DND-41 (cell line): ENCODE data around the gene HOXC10.

Source experiments
- ATAC-seq: fragments of 200-7000 bp; cut with Tn5 transposase; 3 replicates; pipeline ENCODE4 v1.9.1; 2021; ENCODE audit warnings: low read depth; ENCODE audit not compliant: insufficient read depth
- DNase-seq: peaks from one replicate; pipeline ENCODE4 v3.0.0-alpha.2; 2020
- H2AFZ ChIP-seq: 2 replicates; pipeline ENCODE4 v1.6.0; 2012; ENCODE audit warnings: low read depth, low read length
- H3K27ac ChIP-seq: 2 replicates; pipeline ENCODE4 v1.5.1; 2012; ENCODE audit warnings: low read length, inconsistent platforms
- H3K27me3 ChIP-seq: fragments of 200-600 bp; sonication (generic); 2 replicates; pipeline ENCODE4 v1.6.0; 2012; ENCODE audit warnings: low read length, mild to moderate bottlenecking, inconsistent platforms; ENCODE audit not compliant: insufficient read depth, poor library complexity
- H3K36me3 ChIP-seq: 2 replicates; pipeline ENCODE4 v1.5.1; 2012; ENCODE audit warnings: low read length, inconsistent platforms; ENCODE audit not compliant: insufficient read depth
- H3K4me1 ChIP-seq: 2 replicates; pipeline ENCODE4 v1.5.1; 2012; ENCODE audit warnings: mild to moderate bottlenecking, low read length; ENCODE audit not compliant: insufficient read depth
- H3K4me2 ChIP-seq: 2 replicates; pipeline ENCODE4 v1.6.0; 2012; ENCODE audit warnings: mild to moderate bottlenecking, moderate library complexity, low read length, inconsistent platforms; ENCODE audit not compliant: insufficient read depth
- H3K4me3 ChIP-seq, 2 experiments: fragments of 200-600 bp in 1 of 2; shearing (Covaris generic) in 1 of 2; 2 replicates each; pipeline ENCODE4 v1.5.1; 2012 to 2016; ENCODE audit warnings: inconsistent platforms in 2 of 2, low read length in 2 of 2, mild to moderate bottlenecking in 2 of 2, low read depth in 1 of 2, moderate library complexity in 1 of 2
- H3K79me2 ChIP-seq: 2 replicates; pipeline ENCODE4 v1.6.0; 2012; ENCODE audit warnings: low read length, inconsistent platforms; ENCODE audit not compliant: insufficient read depth
- H3K9ac ChIP-seq: 2 replicates; pipeline ENCODE4 v1.6.0; 2012; ENCODE audit warnings: low read depth, mild to moderate bottlenecking, inconsistent platforms, low read length, moderate library complexity
- H3K9me3 ChIP-seq: 2 replicates; pipeline ENCODE4 v1.5.1; 2012; ENCODE audit warnings: low read length, moderate library complexity, mild to moderate bottlenecking, inconsistent platforms; ENCODE audit not compliant: insufficient read depth, severe bottlenecking
- H4K20me1 ChIP-seq: 2 replicates; pipeline ENCODE4 v1.6.0; 2012; ENCODE audit warnings: low read length; ENCODE audit not compliant: insufficient read depth
- EZH2 ChIP-seq: IDR thresholded peaks from 3 replicates; pipeline ENCODE4 v1.6.1; 2012; ENCODE audit warnings: borderline replicate concordance, low read depth, mild to moderate bottlenecking, moderate library complexity, low read length, inconsistent platforms; ENCODE audit not compliant: severe bottlenecking
- TF ChIP-seq, protein P1 (sequence below): IDR thresholded peaks from 2 replicates; pipeline ENCODE4 v1.5.1; 2012; ENCODE audit warnings: borderline replicate concordance, low read length, moderate library complexity, mild to moderate bottlenecking; ENCODE audit not compliant: poor library complexity, severe bottlenecking; ENCODE audit errors: extremely low read depth

The HOXC10 gene

DNA sequence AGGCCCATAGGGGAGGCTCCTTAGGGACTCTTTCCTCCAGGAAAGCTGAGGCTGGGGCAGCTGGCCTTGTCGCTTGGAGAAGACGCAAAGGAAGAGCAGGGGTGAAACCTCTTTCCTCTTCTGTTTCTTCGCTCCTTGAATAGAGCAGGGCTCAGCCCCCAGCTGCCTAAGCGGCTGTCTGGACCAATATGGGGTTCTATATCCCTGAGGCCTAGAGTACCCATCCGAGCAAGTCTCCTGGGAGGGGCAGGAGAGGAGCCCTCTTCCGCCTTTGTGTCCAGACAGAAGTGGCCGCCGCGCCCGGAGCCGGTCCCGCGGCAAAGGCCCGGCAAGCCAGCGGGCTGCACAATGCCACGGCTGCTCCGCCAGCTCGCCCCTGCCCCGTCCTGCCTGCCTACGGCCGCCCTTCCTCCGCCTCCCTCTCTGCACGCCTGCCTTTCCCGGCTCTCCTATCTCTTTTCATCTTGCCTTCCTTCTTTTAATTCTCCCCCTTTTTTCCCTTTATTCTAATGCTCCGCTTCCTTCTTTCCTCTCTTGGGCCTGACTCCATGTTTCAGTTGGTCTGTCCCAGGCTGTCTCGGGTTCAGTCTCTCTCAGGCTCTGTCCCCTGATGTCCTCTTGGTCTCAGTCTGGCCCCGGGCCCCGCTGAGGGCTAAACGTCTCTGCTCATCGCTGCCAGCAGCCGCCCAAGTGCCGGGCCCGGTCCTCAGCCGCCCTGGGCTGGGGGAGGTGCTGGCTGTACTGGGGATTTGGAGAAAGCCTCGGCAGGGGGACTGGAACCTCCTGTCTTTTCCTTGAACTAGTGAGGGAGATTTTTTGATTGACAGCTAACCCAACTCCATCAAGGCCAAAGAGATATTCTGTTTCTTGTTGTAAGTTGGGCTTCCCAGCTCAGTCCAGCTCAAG lies 12.5 kb downstream of the HOXC10 start:
- Histone ChIP-seq H2AFZ (no peak overlapping the region), H3K9ac (no peak overlapping the region), H3K4me2 (no peak overlapping the region), H3K79me2 (no peaks in the 10 kb centered on the region), H3K4me3 (no peak overlapping the region), H3K27me3 (peaks cover 48% of the 10 kb centered on the region), H3K27ac (no peak overlapping the region), H3K4me1 (peaks cover 18% of the 10 kb centered on the region), H3K9me3 (no peaks in the 10 kb centered on the region), H3K36me3 (no peaks in the 10 kb centered on the region), H4K20me1 (no peaks in the 10 kb centered on the region)
- TF ChIP-seq, protein P1, sequence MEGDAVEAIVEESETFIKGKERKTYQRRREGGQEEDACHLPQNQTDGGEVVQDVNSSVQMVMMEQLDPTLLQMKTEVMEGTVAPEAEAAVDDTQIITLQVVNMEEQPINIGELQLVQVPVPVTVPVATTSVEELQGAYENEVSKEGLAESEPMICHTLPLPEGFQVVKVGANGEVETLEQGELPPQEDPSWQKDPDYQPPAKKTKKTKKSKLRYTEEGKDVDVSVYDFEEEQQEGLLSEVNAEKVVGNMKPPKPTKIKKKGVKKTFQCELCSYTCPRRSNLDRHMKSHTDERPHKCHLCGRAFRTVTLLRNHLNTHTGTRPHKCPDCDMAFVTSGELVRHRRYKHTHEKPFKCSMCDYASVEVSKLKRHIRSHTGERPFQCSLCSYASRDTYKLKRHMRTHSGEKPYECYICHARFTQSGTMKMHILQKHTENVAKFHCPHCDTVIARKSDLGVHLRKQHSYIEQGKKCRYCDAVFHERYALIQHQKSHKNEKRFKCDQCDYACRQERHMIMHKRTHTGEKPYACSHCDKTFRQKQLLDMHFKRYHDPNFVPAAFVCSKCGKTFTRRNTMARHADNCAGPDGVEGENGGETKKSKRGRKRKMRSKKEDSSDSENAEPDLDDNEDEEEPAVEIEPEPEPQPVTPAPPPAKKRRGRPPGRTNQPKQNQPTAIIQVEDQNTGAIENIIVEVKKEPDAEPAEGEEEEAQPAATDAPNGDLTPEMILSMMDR = no peak
- no peak for TF ChIP-seq EZH2
- no peak for DNase-seq
- no peak for ATAC-seq

DNA sequence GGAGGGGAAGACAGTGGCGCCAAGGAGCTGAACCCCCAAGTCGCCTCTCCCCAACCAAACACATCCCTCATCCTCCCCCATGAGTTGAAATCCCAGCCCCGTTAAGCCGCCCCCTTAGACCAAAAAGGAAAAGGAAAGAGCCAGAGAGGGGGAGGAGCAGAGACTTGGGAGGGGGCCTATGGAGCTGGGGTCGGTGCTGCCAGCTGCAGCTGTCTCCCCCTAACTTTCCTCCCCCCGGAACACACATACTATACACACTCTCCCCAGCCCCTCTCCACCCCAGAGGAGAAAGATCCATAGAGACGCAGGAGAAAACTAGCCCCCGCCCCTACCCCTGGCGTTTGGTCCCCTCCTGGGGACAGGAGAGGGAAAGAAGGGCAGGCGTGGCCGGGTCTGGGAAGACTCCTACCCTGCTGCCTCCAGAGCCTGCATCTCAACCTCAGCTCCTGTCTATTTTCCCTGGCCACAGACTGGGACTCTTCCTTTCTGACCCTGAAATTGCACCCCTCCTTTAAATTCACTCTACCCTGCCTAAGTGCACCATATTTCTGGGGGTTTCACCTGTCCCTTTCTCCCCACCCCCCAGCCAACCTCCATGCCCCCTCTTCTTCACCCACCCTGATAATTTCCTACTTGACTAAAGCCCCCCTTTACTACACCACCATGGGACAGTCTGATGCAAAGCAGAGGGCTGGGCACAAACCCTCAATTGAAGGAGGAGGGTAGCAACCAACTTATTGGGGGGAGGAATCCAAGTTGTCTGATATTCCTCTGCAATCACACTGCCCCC lies 13.4 kb downstream of the HOXC10 start:
- no peaks in the 10 kb centered on the region for H4K20me1 ChIP-seq
- H3K4me3 ChIP-seq = no peak overlapping the region
- peaks cover 18% of the 10 kb centered on the region for H3K4me1 ChIP-seq
- ATAC-seq = no peak
- H3K27ac ChIP-seq = no peak overlapping the region
- H2AFZ ChIP-seq = no peak overlapping the region
- TF ChIP-seq, protein P1 = no peak
- no peak for TF ChIP-seq EZH2
- H3K9ac ChIP-seq = no peak overlapping the region
- H3K4me2 ChIP-seq = no peak overlapping the region
- DNase-seq = no peak
- no peaks in the 10 kb centered on the region for H3K9me3 ChIP-seq
- H3K27me3 ChIP-seq = peaks cover 50% of the 10 kb centered on the region
- H3K36me3 ChIP-seq = no peaks in the 10 kb centered on the region
- H3K79me2 ChIP-seq = no peaks in the 10 kb centered on the region

DNA sequence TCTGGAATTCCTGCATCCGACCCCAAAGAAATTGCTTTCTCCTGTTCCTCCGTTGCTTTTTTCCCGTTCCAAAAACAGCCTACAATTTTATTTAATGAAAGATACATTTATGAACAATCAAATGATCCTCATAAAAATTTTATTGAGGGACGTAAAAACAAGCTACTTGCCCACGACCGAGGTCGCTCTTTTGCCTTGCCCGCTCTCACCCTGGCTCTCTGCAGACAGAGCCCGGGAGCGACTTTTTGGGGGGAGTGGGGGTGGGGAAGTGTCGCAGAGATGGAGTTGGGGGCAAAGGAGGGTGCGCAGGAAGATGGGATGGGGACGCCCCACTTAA lies 13.9 kb downstream of the HOXC10 start:
- TF ChIP-seq EZH2 = no peak
- TF ChIP-seq, protein P1 = no peak
- Histone ChIP-seq H3K9ac (no peak overlapping the region), H3K36me3 (no peaks in the 10 kb centered on the region), H4K20me1 (no peaks in the 10 kb centered on the region), H3K27me3 (peaks cover 49% of the 10 kb centered on the region), H3K79me2 (no peaks in the 10 kb centered on the region), H3K4me2 (no peak overlapping the region), H3K27ac (no peak overlapping the region), H3K4me1 (peaks cover 18% of the 10 kb centered on the region), H2AFZ (no peak overlapping the region), H3K9me3 (no peaks in the 10 kb centered on the region), H3K4me3 (no peak overlapping the region)
- no peak for ATAC-seq
- no peak for DNase-seq
